HUDEP-2 (cell line): ENCODE data around the gene PYGO1.
A peak's percentile ranks its signal among the peaks of the same experiment; 100 is the strongest.

Experiments
- DNase-seq, 76 experiments: peaks; one replicate each; lab custom pipeline; 2025; ENCODE audit not compliant: unreplicated experiment in 76 of 76; lab: John Stamatoyannopoulos, UW

PYGO1 gene

GRCh38 chr15:55573224-55573623 is 14.9 kb downstream of the PYGO1 start:
- DNase-seq, result no peak

- DNase-seq, result peak in 2 of 76 experiments; percentile 5 to 9
Measured at GRCh38 chr15:55564347-55565145, 23.6 kb downstream of the PYGO1 start.

DNA sequence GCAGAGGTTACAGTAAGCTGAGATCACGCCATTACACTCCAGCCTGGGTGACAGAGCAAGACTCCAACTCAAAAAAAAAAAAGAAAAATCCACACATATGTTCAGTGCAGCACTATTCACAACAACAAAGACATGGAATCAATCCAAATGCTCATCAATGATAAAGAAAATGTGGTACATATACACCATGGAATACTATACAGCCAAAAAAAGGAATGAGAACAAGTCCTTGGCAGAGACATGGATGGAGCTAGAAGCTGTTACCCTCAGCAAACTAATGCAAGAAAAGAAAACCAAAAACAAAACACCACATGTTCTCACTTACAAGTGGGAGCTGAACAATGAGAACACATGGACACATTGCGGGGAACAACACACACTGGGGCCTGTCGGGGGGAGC is 25.5 kb downstream of the PYGO1 start:
- no peak for DNase-seq

- no peak for DNase-seq
Measured at GRCh38 chr15:55555089-55555488, 33.1 kb downstream of the PYGO1 start.

DNA sequence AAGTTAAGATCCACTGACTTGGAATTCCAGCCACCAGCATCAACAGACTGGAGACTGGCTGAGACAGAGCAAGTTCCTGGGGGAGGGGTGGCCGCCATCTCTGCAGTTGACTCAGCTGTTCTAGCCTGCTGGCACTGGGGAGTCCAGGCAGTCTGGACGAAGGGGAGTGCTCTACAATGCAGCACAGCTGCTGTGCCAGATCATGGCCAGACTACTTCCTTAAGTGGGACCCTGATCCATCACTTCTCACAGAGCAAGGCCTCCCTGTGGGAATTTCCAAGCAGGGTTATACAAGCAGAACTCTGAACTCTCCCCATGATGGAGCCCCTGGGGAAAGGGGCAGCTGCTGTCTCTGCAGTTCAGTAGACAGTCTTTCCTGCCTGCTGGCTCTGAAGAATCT is 35.2 kb downstream of the PYGO1 start:
- no peak for DNase-seq

DNA sequence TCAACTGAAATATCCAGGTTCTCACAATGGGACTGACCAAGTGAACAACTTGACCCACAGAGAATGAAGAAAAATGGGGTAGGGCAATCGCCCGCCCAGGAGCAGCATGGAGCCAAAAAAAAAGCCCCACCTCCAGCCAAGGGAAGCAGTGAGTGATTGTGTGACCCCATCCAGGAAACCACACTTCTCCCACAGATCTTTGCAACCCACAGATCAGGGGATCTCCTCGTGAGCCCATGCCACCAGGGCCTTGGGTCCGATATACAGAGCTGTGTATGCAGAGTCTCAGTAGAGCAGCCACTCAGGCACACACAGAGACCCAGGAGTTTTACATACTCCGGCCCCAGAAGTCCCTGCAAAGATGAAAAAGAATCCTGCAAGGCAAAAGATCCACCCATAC is 35.7 kb downstream of the PYGO1 start:
- DNase-seq, result no peak

DNA sequence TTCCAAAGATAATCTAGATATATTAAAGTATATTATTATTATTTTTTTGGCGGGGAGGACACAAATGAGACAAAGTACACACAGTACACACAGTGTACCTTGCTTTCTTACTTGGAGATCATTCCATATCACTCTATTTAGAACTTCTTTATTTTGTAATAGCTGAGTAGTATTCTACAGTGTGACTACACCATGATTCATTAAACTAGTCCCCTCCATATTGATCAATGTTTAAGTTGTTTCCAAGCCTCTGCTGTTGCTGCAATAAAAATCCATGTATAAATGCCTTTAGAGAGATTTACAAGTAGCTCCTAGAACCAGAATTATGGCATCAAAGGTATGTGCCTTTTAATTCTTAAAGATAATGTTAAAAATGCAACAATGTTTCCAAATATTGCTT is 38.8 kb downstream of the PYGO1 start:
- no peak for DNase-seq

DNA sequence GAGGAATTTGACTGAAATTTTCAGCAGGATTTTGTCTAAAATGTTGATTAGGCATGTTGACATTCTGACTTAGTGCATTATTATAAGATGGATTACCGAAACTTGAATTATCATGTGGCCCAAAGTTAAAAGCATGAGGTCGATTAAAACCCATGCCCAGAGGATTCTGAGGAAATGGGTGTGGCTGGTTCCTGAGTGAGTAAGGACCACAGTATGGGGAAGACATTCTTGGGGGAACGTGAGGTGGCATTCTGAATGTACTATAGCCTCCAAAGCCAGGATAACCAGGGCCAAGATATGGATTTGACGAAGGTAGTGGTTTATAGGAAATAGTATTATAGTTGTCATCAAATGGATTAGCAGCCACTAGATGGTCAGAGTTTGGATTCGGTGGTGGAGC is 41.4 kb downstream of the PYGO1 start:
- DNase-seq, result no peak

- no peak for DNase-seq
Measured at GRCh38 chr15:55535436-55535835, 52.7 kb downstream of the PYGO1 start.

GRCh38 chr15:55532944-55533343 is 55.2 kb downstream of the PYGO1 start:
- no peak for DNase-seq

- DNase-seq, result peak in 4 of 76 experiments; percentile 5 to 28 (median 8)
Measured at GRCh38 chr15:55530861-55531313, 57.3 kb downstream of the PYGO1 start.

GRCh38 chr15:55528812-55529211 is 59.3 kb downstream of the PYGO1 start:
- DNase-seq, result no peak

- no peak for DNase-seq
Measured at GRCh38 chr15:55527150-55527549, 61.0 kb downstream of the PYGO1 start.

DNA sequence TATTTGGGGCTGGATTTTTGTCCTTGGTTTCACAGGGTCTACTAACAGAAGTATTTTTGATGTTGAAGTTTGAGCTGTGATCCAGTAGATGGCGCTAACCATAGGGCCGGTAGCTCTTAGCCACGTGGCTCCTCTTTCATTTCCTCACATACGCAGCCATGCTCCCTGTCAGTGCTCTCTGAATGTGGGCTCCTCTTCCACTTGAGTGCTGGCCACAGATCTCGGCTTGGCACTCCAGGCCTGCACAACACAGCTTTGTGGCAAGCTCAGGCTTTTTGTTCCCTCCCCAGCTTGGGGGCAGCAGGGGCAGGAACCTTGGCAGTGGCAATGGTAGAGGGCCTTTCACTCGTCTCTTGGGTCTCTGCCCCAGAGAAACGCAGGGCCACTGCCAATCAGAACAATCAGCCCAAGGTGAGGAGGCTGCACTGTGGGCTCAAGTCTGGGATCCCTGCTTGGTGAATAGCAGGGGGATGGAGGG is 61.5 kb downstream of the PYGO1 start:
- peak in 22 of 76 experiments; percentile 4 to 52 (median 24) for DNase-seq

GRCh38 chr15:55522742-55523450 is 65.2 kb downstream of the PYGO1 start:
- DNase-seq, result peak in 23 of 76 experiments; percentile 3 to 76 (median 28)

- no peak for DNase-seq
Measured at GRCh38 chr15:55518641-55519040, 69.5 kb downstream of the PYGO1 start.

DNA sequence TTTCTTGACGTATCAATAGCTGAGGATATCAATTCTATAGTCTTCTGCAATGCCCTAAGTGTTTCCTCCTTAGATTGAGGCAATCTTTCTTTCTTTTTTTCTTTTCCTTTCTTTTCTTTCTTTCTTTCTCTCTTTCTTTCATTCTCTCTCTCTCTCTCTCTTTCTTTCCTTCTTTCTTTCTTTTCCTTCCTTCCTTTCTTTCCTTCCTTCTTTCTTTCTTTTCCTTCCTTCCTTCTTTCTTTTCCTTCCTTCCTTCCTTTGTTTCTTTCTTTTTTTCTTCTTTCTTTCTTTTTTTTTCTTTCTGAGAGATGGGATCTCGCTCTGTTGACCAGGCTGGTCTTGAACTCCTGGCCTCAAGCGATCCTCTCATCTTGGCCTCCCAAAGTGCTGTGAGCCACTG is 70.1 kb downstream of the PYGO1 start:
- no peak for DNase-seq

GRCh38 chr15:55515991-55516776 is 72.0 kb downstream of the PYGO1 start:
- no peak for DNase-seq

DNA sequence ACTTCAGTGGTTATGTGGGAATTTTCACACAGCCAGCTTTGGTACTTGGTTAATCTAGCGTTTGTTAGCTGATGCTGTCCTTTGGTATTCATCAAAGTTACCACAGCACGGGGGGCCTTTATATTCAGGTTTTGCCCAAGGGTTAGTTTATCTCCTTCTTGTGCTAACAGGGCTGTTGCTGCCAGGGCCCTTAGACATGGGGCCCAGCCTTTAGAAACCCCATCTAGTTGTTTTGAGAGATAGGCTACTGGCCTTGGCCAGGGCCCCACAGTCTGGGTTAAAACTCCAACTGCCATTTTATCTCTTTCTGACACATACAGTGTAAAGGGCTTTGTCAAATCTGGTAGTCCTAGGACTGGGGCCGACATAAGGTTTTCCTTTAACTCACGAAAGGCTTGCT is 72.7 kb downstream of the PYGO1 start:
- DNase-seq, result peak in 46 of 76 experiments; percentile 7 to 68 (median 34)

GRCh38 chr15:55514414-55514850 is 73.7 kb downstream of the PYGO1 start:
- no peak for DNase-seq
